CD4-positive, alpha-beta T cell (primary cell): ENCODE results near the gene NRROS. TPM values are rescaled to one million over a fixed set of nuclear protein-coding genes. Genes with fewer than 3 reads are reported as not detected.

ENCODE experiments used
- ATAC-seq: fragments of 200-7000 bp; cut with Tn5 transposase; one replicate; pipeline ENCODE4 v1.10.0; 2022; ENCODE audit warnings: mild to moderate bottlenecking; ENCODE audit not compliant: poor library complexity
- CTCF ChIA-PET: fragments of 350-600 bp; sonication (Branson Sonifier 250); formaldehyde crosslinking; loops from one replicate; lab custom pipeline; 2021; ENCODE audit warnings: antibody characterized with exemption, inconsistent platforms; lab: Charles Lee
- POLR2A ChIA-PET: fragments of 350-600 bp; sonication (Branson Sonifier 250); formaldehyde crosslinking; loops from one replicate; lab custom pipeline; 2021; ENCODE audit warnings: antibody characterized with exemption, inconsistent platforms; lab: Charles Lee
- DNase-seq, 14 experiments: peaks; one replicate each; pipeline ENCODE4 v3.0.0-alpha.2; 2013 to 2020; ENCODE audit warnings: mixed read lengths in 2 of 14
- H3K27ac ChIP-seq, 2 donors: one replicate each; pipeline versions ENCODE4 v1.5.1 to v1.7.0; 2013; ENCODE audit warnings: low read length in 2 of 2, low read depth in 1 of 2, mild to moderate bottlenecking in 1 of 2
- H3K27me3 ChIP-seq, 2 experiments: 1 replicate in 1 of 2; 2 replicates in 1 of 2; pipeline versions ENCODE4 v1.6.1 to v1.7.0; 2013; ENCODE audit warnings: low read length in 2 of 2, control low read depth in 1 of 2, mild to moderate bottlenecking in 1 of 2, moderate library complexity in 1 of 2; ENCODE audit not compliant: insufficient read depth in 2 of 2, control insufficient read depth in 1 of 2
- H3K36me3 ChIP-seq: one replicate; pipeline ENCODE4 v1.6.1; 2013; ENCODE audit warnings: low read length, control low read depth; ENCODE audit not compliant: insufficient read depth
- H3K4me1 ChIP-seq: one replicate; pipeline ENCODE4 v1.6.1; 2013; ENCODE audit warnings: low read length, control low read depth; ENCODE audit not compliant: insufficient read depth
- H3K4me3 ChIP-seq: one replicate; pipeline ENCODE4 v1.5.1; 2013; ENCODE audit warnings: mild to moderate bottlenecking, low read length, moderate library complexity
- H3K9me3 ChIP-seq, 2 experiments: 1 replicate in 1 of 2; 2 replicates in 1 of 2; pipeline versions ENCODE4 v1.6.1 to v1.7.0; 2013; ENCODE audit warnings: low read length in 2 of 2, mild to moderate bottlenecking in 2 of 2, control low read depth in 1 of 2, moderate library complexity in 1 of 2; ENCODE audit not compliant: control insufficient read depth in 1 of 2, insufficient read depth in 1 of 2
- H3K27ac Mint-ChIP-seq: one replicate; pipeline ENCODE4 v1.8.0; 2020; ENCODE audit warnings: mixed read lengths
- H3K27me3 Mint-ChIP-seq: one replicate; pipeline ENCODE4 v1.8.0; 2021; ENCODE audit warnings: mixed read lengths
- H3K36me3 Mint-ChIP-seq: one replicate; pipeline ENCODE4 v1.8.0; 2021; ENCODE audit warnings: low read depth, mixed read lengths
- H3K4me1 Mint-ChIP-seq: one replicate; pipeline ENCODE4 v1.8.0; 2021; ENCODE audit warnings: low read depth, mixed read lengths
- H3K4me3 Mint-ChIP-seq: one replicate; pipeline ENCODE4 v1.8.0; 2020; ENCODE audit warnings: mild to moderate bottlenecking, mixed read lengths
- H3K9me3 Mint-ChIP-seq: one replicate; pipeline ENCODE4 v1.8.0; 2020; ENCODE audit warnings: mixed read lengths
- CTCF ChIP-seq: fragments of 200-600 bp; IDR thresholded peaks from one replicate; pipeline ENCODE4 v1.8.0; 2022; ENCODE audit warnings: antibody characterized with exemption, mild to moderate bottlenecking
- intact Hi-C, 2 experiments: fragments of 100-400 bp; cut with DNase I in 1 of 2; cut with micrococcal nuclease in 1 of 2; formaldehyde crosslinking; loops; one replicate each; pipeline versions ENCODE4 v1.15.1 to v1.9.0; 2023 to 2025; cut with DNase I, micrococcal nuclease
- total RNA-seq, 174 experiments: library from RNA in 2 of 174; stranded (reverse) in 2 of 174; gene quantifications; one replicate each; pipeline ENCODE4 v1.2.3 and lab custom pipeline; 2021 to 2026

Gene NRROS
- total RNA-seq, 2 experiments from 2014 or later = 7.4 to 8.4 TPM

DNA sequence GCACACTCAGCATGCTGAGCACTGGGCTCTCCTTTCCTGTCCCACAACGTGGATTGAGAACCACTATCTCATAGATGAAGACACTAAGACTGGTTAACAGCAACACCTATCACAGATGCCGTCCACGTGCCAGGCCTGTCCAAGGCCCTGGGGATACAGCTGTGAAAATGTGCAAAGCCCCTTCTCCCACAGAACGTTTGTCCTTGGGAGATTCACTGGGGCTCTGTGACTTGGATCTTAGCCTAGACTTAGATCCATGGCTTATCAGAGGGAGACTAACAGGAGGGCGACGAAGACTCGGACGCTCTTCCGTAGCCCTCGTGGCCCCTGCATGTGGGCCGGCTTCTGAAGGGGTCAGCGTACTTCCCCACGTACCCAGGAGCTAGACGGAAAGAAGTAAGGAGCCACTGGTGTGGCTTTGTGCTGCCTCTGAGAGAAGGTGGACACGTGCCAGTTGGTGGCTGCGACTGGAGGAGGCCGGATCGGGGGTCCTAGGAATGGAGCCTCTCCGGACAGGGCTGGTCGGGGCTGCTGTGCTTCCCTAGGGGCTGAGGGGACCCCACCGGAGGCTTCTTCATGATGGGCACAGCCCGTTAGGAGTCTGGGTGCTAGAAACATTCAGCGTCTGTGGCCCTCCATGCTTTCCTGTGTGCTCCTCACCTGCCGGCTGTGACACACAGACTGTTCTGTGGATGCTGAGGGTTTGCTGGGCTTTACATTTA lies 964 bp downstream of the NRROS start:
- no peak for TF ChIP-seq CTCF
- no peaks in the 10 kb centered on the region for H3K27me3 Mint-ChIP-seq
- H3K9me3 Mint-ChIP-seq = no peaks in the 10 kb centered on the region
- H3K36me3 Mint-ChIP-seq = peaks cover 38% of the 10 kb centered on the region
- ChIA-PET CTCF (interaction anchor here (0.5 to 3.5 kb wide), 7 partner anchors 11 to 44 kb away, joined by 3 to 25 read pairs (median 4); no protein-coding TSS in a partner anchor), POLR2A (interaction anchor here (0.5 to 7.7 kb wide), 13 partner anchors 10 to 99 kb away, joined by 3 to 76 read pairs (median 5); partner anchors contain the start of genes CEP19, FBXO45, PAK2 and PIGX)
- DNase-seq = peak in 6 of 14 experiments; percentile 19 to 60 (median 38)
- intact Hi-C loops = loop anchor here in 1 of 2 experiments (1.0 kb wide), 1 partner anchor 8 kb away; no protein-coding TSS in a partner anchor
- H3K4me3 Mint-ChIP-seq = peak overlapping the region; percentile 86
- Histone ChIP-seq H3K27me3 (no peaks in the 10 kb centered on the region), H3K27ac (peak overlapping the region; percentile 53 to 60), H3K9me3 (no peaks in the 10 kb centered on the region), H3K4me3 (peak overlapping the region; percentile 94), H3K4me1 (peaks cover 76% of the 10 kb centered on the region), H3K36me3 (peaks cover 15% of the 10 kb centered on the region)
- peak; percentile 14 for ATAC-seq
- peak overlapping the region; percentile 91 for H3K27ac Mint-ChIP-seq
- peaks cover 80% of the 10 kb centered on the region for H3K4me1 Mint-ChIP-seq

GRCh38 chr3:196641333-196642054 lies 2.0 kb downstream of the NRROS start:
- peaks cover 82% of the 10 kb centered on the region for H3K4me1 ChIP-seq
- ChIA-PET POLR2A (interaction anchor here (0.6 to 7.7 kb wide), 8 partner anchors 9 to 362 kb away, joined by 3 to 76 read pairs (median 4); partner anchors contain the start of genes CEP19 and PIGX), CTCF (interaction anchor here (0.5 to 3.5 kb wide), 4 partner anchors 12 to 38 kb away, joined by 3 to 25 read pairs (median 4); no protein-coding TSS in a partner anchor)
- intact Hi-C loops = no loop called here
- H3K27me3 ChIP-seq = no peaks in the 10 kb centered on the region
- H3K36me3 ChIP-seq = peaks cover 24% of the 10 kb centered on the region
- ATAC-seq (peak; percentile 53), DNase-seq (peak in 8 of 14 experiments; percentile 21 to 75 (median 49))
- Mint-ChIP-seq H3K27me3 (no peaks in the 10 kb centered on the region), H3K27ac (peak overlapping the region; percentile 91), H3K9me3 (no peaks in the 10 kb centered on the region), H3K36me3 (peaks cover 48% of the 10 kb centered on the region), H3K4me1 (peaks cover 84% of the 10 kb centered on the region), H3K4me3 (peak overlapping the region; percentile 86)
- peak overlapping the region in 1 of 2 donors; percentile 32 for H3K27ac ChIP-seq
- H3K4me3 ChIP-seq = peak overlapping the region; percentile 94
- H3K9me3 ChIP-seq = no peaks in the 10 kb centered on the region
- no peak for TF ChIP-seq CTCF

DNA sequence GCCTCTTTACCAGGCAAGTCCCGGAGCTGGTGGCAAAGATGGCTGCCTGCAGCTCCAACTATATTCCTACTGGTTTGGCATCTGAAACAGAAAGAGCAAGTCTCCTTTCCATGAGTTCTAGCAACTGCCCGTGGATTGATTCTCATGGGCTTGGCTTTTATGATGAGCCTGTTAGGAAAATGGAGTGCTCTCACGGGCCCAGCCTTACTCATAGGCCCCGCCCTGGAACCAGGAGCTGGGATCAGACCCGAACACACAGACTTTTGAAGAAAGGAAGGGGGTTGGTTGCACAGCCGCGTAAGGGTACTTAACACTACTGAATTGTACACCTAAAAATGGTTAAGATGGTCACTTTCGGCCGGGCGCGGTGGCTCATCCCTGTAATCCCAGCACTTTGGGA lies 2.9 kb downstream of the NRROS start:
- intact Hi-C loops = no loop called here
- Mint-ChIP-seq H3K4me3 (peak overlapping the region; percentile 86), H3K9me3 (no peaks in the 10 kb centered on the region), H3K27ac (peak overlapping the region; percentile 91), H3K4me1 (peaks cover 87% of the 10 kb centered on the region), H3K36me3 (peaks cover 57% of the 10 kb centered on the region), H3K27me3 (no peaks in the 10 kb centered on the region)
- peaks cover 80% of the 10 kb centered on the region for H3K4me1 ChIP-seq
- TF ChIP-seq CTCF = no peak
- no peaks in the 10 kb centered on the region for H3K9me3 ChIP-seq
- DNase-seq (peak in 1 of 14 experiments; percentile 13), ATAC-seq (no peak)
- peak overlapping the region; percentile 94 for H3K4me3 ChIP-seq
- ChIA-PET CTCF (interaction anchor here (3.5 kb wide), 1 partner anchor 33 kb away, joined by 25 read pairs; no protein-coding TSS in a partner anchor), POLR2A (interaction anchor here (0.6 to 7.7 kb wide), 4 partner anchors 12 to 363 kb away, joined by 3 to 76 read pairs (median 4); no protein-coding TSS in a partner anchor)
- H3K36me3 ChIP-seq = peaks cover 27% of the 10 kb centered on the region
- H3K27ac ChIP-seq = peak overlapping the region; percentile 11 to 26
- no peaks in the 10 kb centered on the region for H3K27me3 ChIP-seq
